ENCODE measurements around the gene KIF12. TPM values are rescaled to one million over a fixed set of nuclear protein-coding genes. Genes with fewer than 3 reads are reported as not detected.

KIF12 gene
- total RNA-seq, 1 experiment from 2014 or later, result 6.3 TPM

- H3K27me3 ChIP-seq (ENCODE audit: low read length), result peaks cover 21% of the 10 kb centered on the region; the same call in 1 of the 2 replicates
- TF ChIP-seq EZH2 (IDR thresholded peaks at IDR 0.05; ENCODE audit: low read length, unreplicated experiment), result no peak
- TF ChIP-seq EZH2phosphoT487 (IDR thresholded peaks at IDR 0.05; ENCODE audit: borderline replicate concordance, low read length), result no peak
- H3K9me3 ChIP-seq (ENCODE audit: low read length), result no peaks in the 10 kb centered on the region
- no peaks in the 10 kb centered on the region for H3K4me1 ChIP-seq (ENCODE audit: insufficient read depth, low read length)
- no peak overlapping the region for H3K4me2 ChIP-seq (ENCODE audit: low read length)
- H3K27ac ChIP-seq (ENCODE audit: low read length), result no peak overlapping the region
- H3F3A ChIP-seq (ENCODE audit: low read length, unreplicated experiment), result no peaks in the 10 kb centered on the region
- no peak overlapping the region for H3K9ac ChIP-seq (ENCODE audit: low read length)
- ChIA-PET CTCF (no interaction called here), POLR2A (ENCODE audit: unreplicated experiment) (no interaction called here)
- no peaks in the 10 kb centered on the region for H3K9me2 ChIP-seq (replicated peaks; ENCODE audit: low read length)
- intact Hi-C loops (cut with micrococcal nuclease), result no loop called here
- H3K36me3 ChIP-seq (ENCODE audit: low read depth, low read length), result no peaks in the 10 kb centered on the region
- BruUV-seq (replicated peaks), result no TSS peak
- ATAC-seq (no peak), DNase-seq (no peak)
- no peaks in the 10 kb centered on the region for H4K20me1 ChIP-seq (ENCODE audit: low read length)
- H3K4me3 ChIP-seq (ENCODE audit: low read length), result no peak overlapping the region
- H2AFZ ChIP-seq (ENCODE audit: low read length), result no peak overlapping the region
- no peaks in the 10 kb centered on the region for H3K79me2 ChIP-seq (ENCODE audit: low read length)
These were observed 41.3 kb upstream of the KIF12 start for GRCh38 chr9:114140401-114140800.

- CTCF ChIA-PET, result no interaction called here
- no peak for ATAC-seq
- Histone ChIP-seq H3K4me3 (ENCODE audit: low read length) (no peak overlapping the region), H3F3A (ENCODE audit: low read length, unreplicated experiment) (no peaks in the 10 kb centered on the region), H3K36me3 (ENCODE audit: low read depth, low read length) (no peaks in the 10 kb centered on the region), H3K4me1 (ENCODE audit: insufficient read depth, low read length) (no peaks in the 10 kb centered on the region), H3K9me2 (replicated peaks; ENCODE audit: low read length) (no peaks in the 10 kb centered on the region), H2AFZ (ENCODE audit: low read length) (no peak overlapping the region), H3K4me2 (ENCODE audit: low read length) (no peak overlapping the region), H3K9ac (ENCODE audit: low read length) (no peak overlapping the region), H3K9me3 (ENCODE audit: low read length) (no peaks in the 10 kb centered on the region), H3K79me2 (ENCODE audit: low read length) (no peaks in the 10 kb centered on the region), H3K27ac (ENCODE audit: low read length) (no peak overlapping the region), H3K27me3 (ENCODE audit: low read length) (peaks cover 21% of the 10 kb centered on the region; the same call in 1 of the 2 replicates), H4K20me1 (ENCODE audit: low read length) (no peaks in the 10 kb centered on the region)
- TF ChIP-seq EZH2 (IDR thresholded peaks at IDR 0.05; ENCODE audit: low read length, unreplicated experiment) (no peak), EZH2phosphoT487 (IDR thresholded peaks at IDR 0.05; ENCODE audit: borderline replicate concordance, low read length) (no peak)
- intact Hi-C loops (cut with micrococcal nuclease), result no loop called here
- POLR2A ChIA-PET (ENCODE audit: unreplicated experiment), result no interaction called here
- BruUV-seq (replicated peaks), result no TSS peak
- DNase-seq, result no peak
These were observed 40.0 kb upstream of the KIF12 start for GRCh38 chr9:114139071-114139470.

- Histone ChIP-seq H3F3A (ENCODE audit: low read length, unreplicated experiment) (no peaks in the 10 kb centered on the region), H3K9me2 (replicated peaks; ENCODE audit: low read length) (no peaks in the 10 kb centered on the region), H3K79me2 (ENCODE audit: low read length) (no peaks in the 10 kb centered on the region), H3K4me2 (ENCODE audit: low read length) (no peak overlapping the region), H2AFZ (ENCODE audit: low read length) (no peak overlapping the region), H3K4me1 (ENCODE audit: insufficient read depth, low read length) (no peaks in the 10 kb centered on the region), H3K9me3 (ENCODE audit: low read length) (no peaks in the 10 kb centered on the region), H3K27ac (ENCODE audit: low read length) (no peak overlapping the region), H3K9ac (ENCODE audit: low read length) (no peak overlapping the region), H3K4me3 (ENCODE audit: low read length) (no peak overlapping the region), H4K20me1 (ENCODE audit: low read length) (no peaks in the 10 kb centered on the region), H3K27me3 (ENCODE audit: low read length) (peaks cover 21% of the 10 kb centered on the region; the same call in 1 of the 2 replicates), H3K36me3 (ENCODE audit: low read depth, low read length) (no peaks in the 10 kb centered on the region)
- no peak for DNase-seq
- intact Hi-C loops (cut with micrococcal nuclease), result no loop called here
- POLR2A ChIA-PET (ENCODE audit: unreplicated experiment), result no interaction called here
- CTCF ChIA-PET, result interaction anchor here (0.6 kb wide), 1 partner anchor 93 kb away, joined by 4 read pairs; no protein-coding TSS in a partner anchor
- BruUV-seq (replicated peaks), result no TSS peak
- TF ChIP-seq EZH2phosphoT487 (IDR thresholded peaks at IDR 0.05; ENCODE audit: borderline replicate concordance, low read length) (no peak), EZH2 (IDR thresholded peaks at IDR 0.05; ENCODE audit: low read length, unreplicated experiment) (no peak)
- TF ChIP-seq, protein P1, sequence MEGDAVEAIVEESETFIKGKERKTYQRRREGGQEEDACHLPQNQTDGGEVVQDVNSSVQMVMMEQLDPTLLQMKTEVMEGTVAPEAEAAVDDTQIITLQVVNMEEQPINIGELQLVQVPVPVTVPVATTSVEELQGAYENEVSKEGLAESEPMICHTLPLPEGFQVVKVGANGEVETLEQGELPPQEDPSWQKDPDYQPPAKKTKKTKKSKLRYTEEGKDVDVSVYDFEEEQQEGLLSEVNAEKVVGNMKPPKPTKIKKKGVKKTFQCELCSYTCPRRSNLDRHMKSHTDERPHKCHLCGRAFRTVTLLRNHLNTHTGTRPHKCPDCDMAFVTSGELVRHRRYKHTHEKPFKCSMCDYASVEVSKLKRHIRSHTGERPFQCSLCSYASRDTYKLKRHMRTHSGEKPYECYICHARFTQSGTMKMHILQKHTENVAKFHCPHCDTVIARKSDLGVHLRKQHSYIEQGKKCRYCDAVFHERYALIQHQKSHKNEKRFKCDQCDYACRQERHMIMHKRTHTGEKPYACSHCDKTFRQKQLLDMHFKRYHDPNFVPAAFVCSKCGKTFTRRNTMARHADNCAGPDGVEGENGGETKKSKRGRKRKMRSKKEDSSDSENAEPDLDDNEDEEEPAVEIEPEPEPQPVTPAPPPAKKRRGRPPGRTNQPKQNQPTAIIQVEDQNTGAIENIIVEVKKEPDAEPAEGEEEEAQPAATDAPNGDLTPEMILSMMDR (conservative IDR thresholded peaks at IDR 0.05; ENCODE audit: low read depth, low read length), result no peak
- ATAC-seq, result no peak
These were observed 39.5 kb upstream of the KIF12 start for GRCh38 chr9:114138552-114138971.

- BruUV-seq (replicated peaks), result no TSS peak
- ATAC-seq, result no peak
- no peak for DNase-seq
- Histone ChIP-seq H3K27ac (ENCODE audit: low read length) (no peak overlapping the region), H3K4me2 (ENCODE audit: low read length) (no peak overlapping the region), H3K79me2 (ENCODE audit: low read length) (no peaks in the 10 kb centered on the region), H3K27me3 (ENCODE audit: low read length) (peaks cover 21% of the 10 kb centered on the region; the same call in 1 of the 2 replicates), H3K4me1 (ENCODE audit: insufficient read depth, low read length) (no peaks in the 10 kb centered on the region), H4K20me1 (ENCODE audit: low read length) (no peaks in the 10 kb centered on the region), H3K36me3 (ENCODE audit: low read depth, low read length) (no peaks in the 10 kb centered on the region), H3K4me3 (ENCODE audit: low read length) (no peak overlapping the region), H2AFZ (ENCODE audit: low read length) (no peak overlapping the region), H3F3A (ENCODE audit: low read length, unreplicated experiment) (no peaks in the 10 kb centered on the region), H3K9me2 (replicated peaks; ENCODE audit: low read length) (no peaks in the 10 kb centered on the region), H3K9me3 (ENCODE audit: low read length) (no peaks in the 10 kb centered on the region), H3K9ac (ENCODE audit: low read length) (no peak overlapping the region)
- TF ChIP-seq, protein P1 (conservative IDR thresholded peaks at IDR 0.05; ENCODE audit: low read depth, low read length), result no peak
- TF ChIP-seq EZH2phosphoT487 (IDR thresholded peaks at IDR 0.05; ENCODE audit: borderline replicate concordance, low read length) (no peak), EZH2 (IDR thresholded peaks at IDR 0.05; ENCODE audit: low read length, unreplicated experiment) (no peak)
- ChIA-PET CTCF (no interaction called here), POLR2A (ENCODE audit: unreplicated experiment) (no interaction called here)
- intact Hi-C loops (cut with micrococcal nuclease), result no loop called here
These were observed 38.7 kb upstream of the KIF12 start for GRCh38 chr9:114137831-114138230.

Data from PC-3 (cell line).